SK-N-SH treated with all-trans-retinoic acid at 6 μM for 48 hours (cell line): ENCODE measurements around the gene SSBP2.

Experiments
- ATAC-seq: fragments of 200-7000 bp; cut with Tn5 transposase; 3 replicates; pipeline ENCODE4 v1.9.1; 2020; ENCODE audit warnings: mild to moderate bottlenecking, moderate library complexity
- ARNTL ChIP-seq: fragments of 450-650 bp; formaldehyde crosslinking; IDR thresholded peaks from 2 replicates; pipeline ENCODE4 v1.5.0; 2020; ENCODE audit warnings: low read depth, mild to moderate bottlenecking, moderate library complexity, borderline replicate concordance
- BACH2 ChIP-seq: fragments of 250-450 bp; sonication (Bioruptor Pico); IDR thresholded peaks from 2 replicates; pipeline ENCODE4 v1.9.0; 2021; ENCODE audit warnings: mild to moderate bottlenecking, borderline replicate concordance
- CSDC2 ChIP-seq: fragments of 250-450 bp; sonication (Bioruptor Pico); IDR thresholded peaks from 2 replicates; pipeline ENCODE4 v1.5.0; 2020; ENCODE audit warnings: mild to moderate bottlenecking, moderate library complexity
- ESRRG ChIP-seq: fragments of 250-450 bp; sonication (Bioruptor Pico); IDR thresholded peaks from 2 replicates; pipeline ENCODE4 v1.6.1; 2021; ENCODE audit warnings: mild to moderate bottlenecking
- GLIS3 ChIP-seq: fragments of 250-450 bp; sonication (Bioruptor Pico); IDR thresholded peaks from 2 replicates; pipeline ENCODE4 v1.5.0; 2020; ENCODE audit warnings: mild to moderate bottlenecking, moderate library complexity
- ISL1 ChIP-seq: fragments of 250-450 bp; sonication (Bioruptor Pico); IDR thresholded peaks from 2 replicates; pipeline ENCODE4 v2.1.2; 2022; ENCODE audit warnings: mild to moderate bottlenecking, moderate library complexity
- OSR1 ChIP-seq: fragments of 250-450 bp; sonication (Bioruptor Pico); IDR thresholded peaks from 2 replicates; pipeline ENCODE4 v1.8.0; 2022; ENCODE audit warnings: moderate library complexity, mild to moderate bottlenecking, inconsistent platforms
- PPARA ChIP-seq: fragments of 250-450 bp; sonication (Bioruptor Pico); IDR thresholded peaks from 2 replicates; pipeline ENCODE4 v1.5.0; 2020; ENCODE audit warnings: mild to moderate bottlenecking, borderline replicate concordance
- RARB ChIP-seq: fragments of 250-450 bp; sonication (Bioruptor Pico); IDR thresholded peaks from 2 replicates; pipeline ENCODE4 v1.8.0; 2021; ENCODE audit warnings: mild to moderate bottlenecking, moderate library complexity
- SNAI2 ChIP-seq: fragments of 250-450 bp; sonication (Bioruptor Pico); IDR thresholded peaks from 2 replicates; pipeline ENCODE4 v1.5.0; 2020; ENCODE audit warnings: mild to moderate bottlenecking, moderate library complexity
- TOX ChIP-seq: fragments of 250-450 bp; sonication (Bioruptor Pico); IDR thresholded peaks from 2 replicates; pipeline ENCODE4 v1.8.0; 2021; ENCODE audit warnings: mild to moderate bottlenecking, moderate library complexity, borderline replicate concordance
- ZC3H10 ChIP-seq: fragments of 250-450 bp; sonication (Bioruptor Pico); IDR thresholded peaks from 2 replicates; pipeline ENCODE4 v1.5.1; 2021; ENCODE audit warnings: mild to moderate bottlenecking, moderate library complexity
- ZFP3 ChIP-seq: fragments of 250-450 bp; sonication (Bioruptor Pico); IDR thresholded peaks from 2 replicates; pipeline ENCODE4 v1.5.0; 2020; ENCODE audit warnings: mild to moderate bottlenecking, moderate library complexity
- ZFP30 ChIP-seq: fragments of 450-650 bp; formaldehyde crosslinking; IDR thresholded peaks from 2 replicates; pipeline ENCODE4 v1.5.0; 2022; ENCODE audit warnings: mild to moderate bottlenecking, moderate library complexity
- ZNF565 ChIP-seq: fragments of 450-650 bp; formaldehyde crosslinking; conservative IDR thresholded peaks from 2 replicates; pipeline ENCODE4 v1.5.0; 2020; ENCODE audit warnings: low read depth, mild to moderate bottlenecking, moderate library complexity
- ZNF70 ChIP-seq: fragments of 450-650 bp; formaldehyde crosslinking; IDR thresholded peaks from 2 replicates; pipeline ENCODE4 v1.5.0; 2020; ENCODE audit warnings: mild to moderate bottlenecking, moderate library complexity
- ZNF8 ChIP-seq: fragments of 450-650 bp; formaldehyde crosslinking; IDR thresholded peaks from 2 replicates; pipeline ENCODE4 v1.5.0; 2020; ENCODE audit warnings: mild to moderate bottlenecking, moderate library complexity
- TF ChIP-seq, protein P1 (sequence below): fragments of 250-450 bp; sonication (Bioruptor Pico); IDR thresholded peaks from 2 replicates; pipeline ENCODE4 v1.5.0; 2020; ENCODE audit warnings: mild to moderate bottlenecking, moderate library complexity
- TF ChIP-seq, protein P2 (sequence below): fragments of 250-450 bp; sonication (Bioruptor Pico); IDR thresholded peaks from 2 replicates; pipeline ENCODE4 v1.5.1; 2020; ENCODE audit warnings: low read depth, mild to moderate bottlenecking, moderate library complexity
- TF ChIP-seq, protein P3 (sequence below): fragments of 250-450 bp; sonication (Bioruptor Pico); IDR thresholded peaks from 2 replicates; pipeline ENCODE4 v1.5.1; 2021; ENCODE audit warnings: mild to moderate bottlenecking, moderate library complexity
- TF ChIP-seq, protein P4 (sequence below): fragments of 250-450 bp; sonication (Bioruptor Pico); IDR thresholded peaks from 2 replicates; pipeline ENCODE4 v1.8.0; 2021; ENCODE audit warnings: low read depth, mild to moderate bottlenecking, moderate library complexity, borderline replicate concordance

The SSBP2 gene

DNA sequence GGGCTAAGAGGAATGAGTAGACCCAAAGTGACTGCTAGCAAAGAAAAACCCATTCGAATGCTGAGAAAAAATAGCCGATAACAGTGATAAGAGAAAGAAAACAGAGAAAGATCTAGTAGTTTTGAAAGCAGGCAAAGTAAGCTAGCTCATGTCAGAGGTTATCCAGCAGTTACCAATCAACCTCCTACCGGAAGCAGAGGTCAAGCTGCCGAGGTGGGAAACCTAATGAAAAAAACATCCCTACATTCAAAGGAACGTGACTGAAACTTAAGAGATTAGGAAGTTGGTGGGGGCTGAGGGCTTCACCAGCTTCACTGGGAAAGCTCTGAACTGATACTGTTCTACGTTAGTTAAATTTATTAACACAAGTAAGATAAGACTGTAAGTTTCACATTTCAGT is 32.6 kb downstream of the SSBP2 start:
- ATAC-seq = no peak
- TF ChIP-seq ZFP3 (CRISPR knock-in tag) (no peak), ESRRG (CRISPR knock-in tag) (no peak), BACH2 (CRISPR knock-in tag) (no peak), ARNTL (CRISPR knock-in tag) (no peak), GLIS3 (no peak), PPARA (CRISPR knock-in tag) (no peak)
- TF ChIP-seq, protein P1, sequence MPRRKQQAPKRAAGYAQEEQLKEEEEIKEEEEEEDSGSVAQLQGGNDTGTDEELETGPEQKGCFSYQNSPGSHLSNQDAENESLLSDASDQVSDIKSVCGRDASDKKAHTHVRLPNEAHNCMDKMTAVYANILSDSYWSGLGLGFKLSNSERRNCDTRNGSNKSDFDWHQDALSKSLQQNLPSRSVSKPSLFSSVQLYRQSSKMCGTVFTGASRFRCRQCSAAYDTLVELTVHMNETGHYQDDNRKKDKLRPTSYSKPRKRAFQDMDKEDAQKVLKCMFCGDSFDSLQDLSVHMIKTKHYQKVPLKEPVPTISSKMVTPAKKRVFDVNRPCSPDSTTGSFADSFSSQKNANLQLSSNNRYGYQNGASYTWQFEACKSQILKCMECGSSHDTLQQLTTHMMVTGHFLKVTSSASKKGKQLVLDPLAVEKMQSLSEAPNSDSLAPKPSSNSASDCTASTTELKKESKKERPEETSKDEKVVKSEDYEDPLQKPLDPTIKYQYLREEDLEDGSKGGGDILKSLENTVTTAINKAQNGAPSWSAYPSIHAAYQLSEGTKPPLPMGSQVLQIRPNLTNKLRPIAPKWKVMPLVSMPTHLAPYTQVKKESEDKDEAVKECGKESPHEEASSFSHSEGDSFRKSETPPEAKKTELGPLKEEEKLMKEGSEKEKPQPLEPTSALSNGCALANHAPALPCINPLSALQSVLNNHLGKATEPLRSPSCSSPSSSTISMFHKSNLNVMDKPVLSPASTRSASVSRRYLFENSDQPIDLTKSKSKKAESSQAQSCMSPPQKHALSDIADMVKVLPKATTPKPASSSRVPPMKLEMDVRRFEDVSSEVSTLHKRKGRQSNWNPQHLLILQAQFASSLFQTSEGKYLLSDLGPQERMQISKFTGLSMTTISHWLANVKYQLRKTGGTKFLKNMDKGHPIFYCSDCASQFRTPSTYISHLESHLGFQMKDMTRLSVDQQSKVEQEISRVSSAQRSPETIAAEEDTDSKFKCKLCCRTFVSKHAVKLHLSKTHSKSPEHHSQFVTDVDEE (CRISPR knock-in tag) = no peak
- TF ChIP-seq, all 23 proteins: peak for 0

DNA sequence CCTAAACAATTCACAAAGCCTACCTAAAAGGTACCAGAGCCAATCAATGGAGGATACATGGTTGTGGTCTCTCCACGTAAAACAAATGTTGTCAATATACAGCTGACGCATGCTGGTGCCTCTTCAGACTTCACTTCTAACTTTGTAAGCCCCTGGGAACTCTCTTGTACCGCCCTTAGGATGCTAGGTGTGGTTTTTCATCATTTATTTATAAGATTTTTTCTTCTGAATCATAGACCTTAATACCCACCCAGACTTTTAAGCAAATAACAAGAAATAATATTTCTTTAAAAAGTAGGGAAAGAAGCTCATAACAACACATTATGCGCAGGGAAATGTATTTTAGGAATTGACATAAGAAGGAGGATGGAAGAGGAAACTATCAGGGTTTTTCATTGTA is 33.0 kb downstream of the SSBP2 start:
- ATAC-seq = no peak

DNA sequence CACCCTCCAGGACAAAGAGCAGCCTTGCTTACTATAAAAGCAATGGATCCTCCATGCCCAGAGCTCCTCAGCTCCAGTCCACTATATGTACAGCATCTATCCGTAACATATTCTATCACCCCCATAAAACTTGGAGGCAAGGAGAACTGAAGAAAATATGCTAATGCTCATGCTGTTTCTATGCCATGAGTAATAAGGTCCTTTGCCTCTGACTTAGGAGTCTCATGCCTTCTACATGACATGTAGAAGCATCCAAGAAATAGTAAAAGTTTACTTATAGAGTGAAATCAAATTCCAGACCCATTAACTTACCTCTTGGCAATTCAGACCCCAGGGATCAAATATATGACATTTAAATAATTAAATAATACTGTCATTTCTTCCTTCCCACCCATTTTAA is 33.7 kb downstream of the SSBP2 start:
- ATAC-seq = no peak
- TF ChIP-seq OSR1 (CRISPR knock-in tag) (no peak), ZNF8 (CRISPR knock-in tag) (no peak), PPARA (CRISPR knock-in tag) (no peak), TOX (CRISPR knock-in tag) (no peak), ZFP3 (CRISPR knock-in tag) (no peak), ESRRG (CRISPR knock-in tag) (no peak), ARNTL (CRISPR knock-in tag) (no peak), ZNF70 (CRISPR knock-in tag) (no peak), SNAI2 (CRISPR knock-in tag) (no peak), ZFP30 (no peak), ZNF565 (CRISPR knock-in tag) (no peak), ZC3H10 (CRISPR knock-in tag) (no peak), ISL1 (CRISPR knock-in tag) (no peak)
- TF ChIP-seq, protein P2, sequence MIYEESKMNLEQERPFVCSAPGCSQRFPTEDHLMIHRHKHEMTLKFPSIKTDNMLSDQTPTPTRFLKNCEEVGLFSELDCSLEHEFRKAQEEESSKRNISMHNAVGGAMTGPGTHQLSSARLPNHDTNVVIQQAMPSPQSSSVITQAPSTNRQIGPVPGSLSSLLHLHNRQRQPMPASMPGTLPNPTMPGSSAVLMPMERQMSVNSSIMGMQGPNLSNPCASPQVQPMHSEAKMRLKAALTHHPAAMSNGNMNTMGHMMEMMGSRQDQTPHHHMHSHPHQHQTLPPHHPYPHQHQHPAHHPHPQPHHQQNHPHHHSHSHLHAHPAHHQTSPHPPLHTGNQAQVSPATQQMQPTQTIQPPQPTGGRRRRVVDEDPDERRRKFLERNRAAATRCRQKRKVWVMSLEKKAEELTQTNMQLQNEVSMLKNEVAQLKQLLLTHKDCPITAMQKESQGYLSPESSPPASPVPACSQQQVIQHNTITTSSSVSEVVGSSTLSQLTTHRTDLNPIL = no peak

More for the DNA sequence above, 33.0 kb downstream of the SSBP2 start:
- TF ChIP-seq ZNF70 (CRISPR knock-in tag) (no peak), PPARA (CRISPR knock-in tag) (no peak), RARB (CRISPR knock-in tag) (no peak), SNAI2 (CRISPR knock-in tag) (no peak), ISL1 (CRISPR knock-in tag) (no peak), ZFP3 (CRISPR knock-in tag) (no peak), ESRRG (CRISPR knock-in tag) (no peak), BACH2 (CRISPR knock-in tag) (no peak), ZC3H10 (CRISPR knock-in tag) (no peak), ARNTL (CRISPR knock-in tag) (no peak), OSR1 (CRISPR knock-in tag) (no peak), CSDC2 (CRISPR knock-in tag) (no peak), GLIS3 (no peak), ZFP30 (no peak), ZNF8 (CRISPR knock-in tag) (no peak)
- TF ChIP-seq, protein P3, sequence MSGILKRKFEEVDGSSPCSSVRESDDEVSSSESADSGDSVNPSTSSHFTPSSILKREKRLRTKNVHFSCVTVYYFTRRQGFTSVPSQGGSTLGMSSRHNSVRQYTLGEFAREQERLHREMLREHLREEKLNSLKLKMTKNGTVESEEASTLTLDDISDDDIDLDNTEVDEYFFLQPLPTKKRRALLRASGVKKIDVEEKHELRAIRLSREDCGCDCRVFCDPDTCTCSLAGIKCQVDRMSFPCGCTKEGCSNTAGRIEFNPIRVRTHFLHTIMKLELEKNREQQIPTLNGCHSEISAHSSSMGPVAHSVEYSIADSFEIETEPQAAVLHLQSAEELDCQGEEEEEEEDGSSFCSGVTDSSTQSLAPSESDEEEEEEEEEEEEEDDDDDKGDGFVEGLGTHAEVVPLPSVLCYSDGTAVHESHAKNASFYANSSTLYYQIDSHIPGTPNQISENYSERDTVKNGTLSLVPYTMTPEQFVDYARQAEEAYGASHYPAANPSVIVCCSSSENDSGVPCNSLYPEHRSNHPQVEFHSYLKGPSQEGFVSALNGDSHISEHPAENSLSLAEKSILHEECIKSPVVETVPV (CRISPR knock-in tag) = no peak
- TF ChIP-seq, protein P2 = no peak
- TF ChIP-seq, protein P1 (CRISPR knock-in tag) = no peak
- TF ChIP-seq, protein P4, sequence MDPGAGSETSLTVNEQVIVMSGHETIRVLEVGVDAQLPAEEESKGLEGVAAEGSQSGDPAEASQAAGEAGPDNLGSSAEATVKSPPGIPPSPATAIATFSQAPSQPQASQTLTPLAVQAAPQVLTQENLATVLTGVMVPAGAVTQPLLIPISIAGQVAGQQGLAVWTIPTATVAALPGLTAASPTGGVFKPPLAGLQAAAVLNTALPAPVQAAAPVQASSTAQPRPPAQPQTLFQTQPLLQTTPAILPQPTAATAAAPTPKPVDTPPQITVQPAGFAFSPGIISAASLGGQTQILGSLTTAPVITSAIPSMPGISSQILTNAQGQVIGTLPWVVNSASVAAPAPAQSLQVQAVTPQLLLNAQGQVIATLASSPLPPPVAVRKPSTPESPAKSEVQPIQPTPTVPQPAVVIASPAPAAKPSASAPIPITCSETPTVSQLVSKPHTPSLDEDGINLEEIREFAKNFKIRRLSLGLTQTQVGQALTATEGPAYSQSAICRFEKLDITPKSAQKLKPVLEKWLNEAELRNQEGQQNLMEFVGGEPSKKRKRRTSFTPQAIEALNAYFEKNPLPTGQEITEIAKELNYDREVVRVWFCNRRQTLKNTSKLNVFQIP = no peak
- TF ChIP-seq, all 23 proteins: peak for 0
